Activated CD4-positive, alpha-beta T cell treated with anti-CD3 and anti-CD28 coated beads, Interleukin-2, amount 10 ng/mL, durations not matched to agents 7 days and 5 days (primary cell): ENCODE data around the gene IQSEC3. TPM values are rescaled to one million over a fixed set of nuclear protein-coding genes. Genes with fewer than 3 reads are reported as not detected.

Source experiments
- CTCF ChIA-PET: fragments of 350-600 bp; sonication (Branson Sonifier 250); formaldehyde crosslinking; loops from one replicate; lab custom pipeline; 2021; ENCODE audit warnings: antibody characterized with exemption; lab: Charles Lee
- POLR2A ChIA-PET: fragments of 350-600 bp; sonication (Branson Sonifier 250); formaldehyde crosslinking; loops from one replicate; lab custom pipeline; 2021; ENCODE audit warnings: antibody characterized with exemption; lab: Charles Lee
- DNase-seq: peaks from one replicate; pipeline ENCODE4 v3.0.0-alpha.2; 2020
- H3K27ac Mint-ChIP-seq: one replicate; pipeline ENCODE4 v1.8.0; 2021; ENCODE audit warnings: mild to moderate bottlenecking, moderate library complexity, mixed read lengths
- H3K27me3 Mint-ChIP-seq: one replicate; pipeline ENCODE4 v1.8.0; 2021; ENCODE audit warnings: mixed read lengths
- H3K36me3 Mint-ChIP-seq: one replicate; pipeline ENCODE4 v1.8.0; 2021; ENCODE audit warnings: low read depth, mixed read lengths
- H3K4me1 Mint-ChIP-seq: one replicate; pipeline ENCODE4 v1.8.0; 2021; ENCODE audit warnings: mixed read lengths
- H3K4me3 Mint-ChIP-seq: one replicate; pipeline ENCODE4 v1.8.0; 2021; ENCODE audit warnings: mild to moderate bottlenecking, moderate library complexity, mixed read lengths
- H3K9me3 Mint-ChIP-seq: one replicate; pipeline ENCODE4 v1.8.0; 2021; ENCODE audit warnings: mixed read lengths
- total RNA-seq, 2 experiments: library from RNA; stranded (reverse); gene quantifications; one replicate each; pipeline ENCODE4 v1.2.3, GENCODE V29; 2021

Gene IQSEC3
- total RNA-seq, 2 experiments from 2014 or later: not detected

DNA sequence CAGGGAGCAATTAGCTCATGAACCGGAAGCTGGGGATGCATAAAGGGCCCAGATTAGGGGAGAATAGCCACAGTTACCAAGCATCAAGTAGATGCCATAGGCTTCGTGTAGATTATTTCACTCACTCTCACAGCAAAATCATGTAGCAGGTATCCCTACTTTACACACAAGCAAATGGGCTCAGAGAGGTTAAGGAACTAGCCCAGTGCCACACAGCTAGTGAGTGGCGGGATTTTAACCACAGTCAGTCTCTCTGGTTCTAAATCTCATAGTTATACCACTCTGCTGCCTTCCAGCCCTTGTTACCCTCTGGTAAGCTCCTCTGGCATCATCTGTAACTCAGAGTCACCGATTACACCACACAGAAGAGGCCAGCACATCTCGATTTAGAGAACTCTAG is 49.0 kb downstream of the IQSEC3 start:
- Mint-ChIP-seq H3K36me3 (no peaks in the 10 kb centered on the region), H3K27ac (no peak overlapping the region), H3K27me3 (peaks cover 9% of the 10 kb centered on the region), H3K4me3 (no peak overlapping the region), H3K4me1 (no peaks in the 10 kb centered on the region), H3K9me3 (no peaks in the 10 kb centered on the region)
- no peak for DNase-seq
- CTCF ChIA-PET: no interaction called here
- POLR2A ChIA-PET: no interaction called here

DNA sequence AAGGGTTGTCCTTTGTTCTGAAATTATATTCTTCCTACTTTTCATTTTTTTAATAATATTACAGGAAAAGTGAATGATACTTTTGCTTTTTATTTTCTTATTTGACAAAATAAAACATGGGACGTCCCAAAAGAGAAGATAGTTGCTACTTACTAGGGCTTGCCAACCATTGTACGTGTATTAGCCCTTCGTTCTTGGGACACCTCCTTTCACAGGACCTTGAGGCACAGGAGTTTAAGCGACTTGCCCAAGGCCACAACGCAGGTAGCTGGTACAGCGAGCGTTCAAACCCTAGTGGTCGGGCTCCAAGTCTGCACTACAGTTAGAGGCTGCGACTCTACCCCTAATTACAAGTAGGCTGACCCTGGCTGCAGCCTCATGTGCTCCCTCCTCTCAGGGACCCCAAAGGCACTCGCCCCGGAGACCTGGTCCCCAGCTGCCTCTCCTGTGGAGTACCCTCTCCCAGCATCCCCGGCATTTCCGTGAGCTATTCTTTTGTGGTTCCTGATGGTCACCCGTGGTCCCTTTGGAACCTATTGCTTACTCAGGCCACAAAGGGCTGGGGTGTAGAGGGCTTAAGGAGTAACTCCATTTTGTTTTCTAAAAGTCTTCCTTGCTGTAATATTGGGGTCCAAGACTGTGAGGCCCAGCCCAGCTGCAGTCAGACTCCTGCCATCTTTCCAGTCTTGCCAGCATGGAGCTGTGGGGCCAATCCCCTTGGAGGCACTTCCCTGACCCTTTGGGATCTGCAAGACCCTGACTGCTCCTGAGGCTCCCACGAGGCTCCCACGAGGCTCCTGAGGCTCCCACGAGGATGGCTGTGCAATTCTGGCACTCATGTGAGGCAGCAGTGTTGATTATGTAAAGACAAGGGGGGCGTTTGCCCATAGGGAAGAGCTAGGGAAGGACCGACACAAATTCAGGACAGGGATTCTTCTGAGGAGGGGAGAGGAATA is 49.7 kb downstream of the IQSEC3 start:
- peaks cover 9% of the 10 kb centered on the region for H3K27me3 Mint-ChIP-seq
- no peak for DNase-seq
- H3K27ac Mint-ChIP-seq: no peak overlapping the region
- no peaks in the 10 kb centered on the region for H3K9me3 Mint-ChIP-seq
- H3K4me1 Mint-ChIP-seq: no peaks in the 10 kb centered on the region
- H3K4me3 Mint-ChIP-seq: no peak overlapping the region
- CTCF ChIA-PET: interaction anchor here (0.9 kb wide), 1 partner anchor 10 kb away, joined by 3 read pairs; no protein-coding TSS in a partner anchor
- H3K36me3 Mint-ChIP-seq: no peaks in the 10 kb centered on the region
- POLR2A ChIA-PET: no interaction called here

GRCh38 chr12:117311-117710 is 50.7 kb downstream of the IQSEC3 start:
- peaks cover 5% of the 10 kb centered on the region for H3K27me3 Mint-ChIP-seq
- DNase-seq: no peak
- no peaks in the 10 kb centered on the region for H3K9me3 Mint-ChIP-seq
- ChIA-PET CTCF (interaction anchor here (0.9 kb wide), 1 partner anchor 11 kb away, joined by 3 read pairs; no protein-coding TSS in a partner anchor), POLR2A (no interaction called here)
- H3K4me3 Mint-ChIP-seq: no peak overlapping the region
- H3K36me3 Mint-ChIP-seq: no peaks in the 10 kb centered on the region
- no peaks in the 10 kb centered on the region for H3K4me1 Mint-ChIP-seq
- no peak overlapping the region for H3K27ac Mint-ChIP-seq

GRCh38 chr12:117816-118345 is 51.3 kb downstream of the IQSEC3 start:
- Mint-ChIP-seq H3K27me3 (peaks cover 5% of the 10 kb centered on the region), H3K36me3 (no peaks in the 10 kb centered on the region), H3K4me3 (no peak overlapping the region), H3K9me3 (no peaks in the 10 kb centered on the region), H3K4me1 (no peaks in the 10 kb centered on the region), H3K27ac (no peak overlapping the region)
- ChIA-PET CTCF (no interaction called here), POLR2A (no interaction called here)
- DNase-seq: no peak

GRCh38 chr12:118591-118990 is 52.0 kb downstream of the IQSEC3 start:
- Mint-ChIP-seq H3K4me1 (no peaks in the 10 kb centered on the region), H3K9me3 (no peaks in the 10 kb centered on the region), H3K27me3 (peaks cover 5% of the 10 kb centered on the region), H3K4me3 (no peak overlapping the region), H3K36me3 (no peaks in the 10 kb centered on the region), H3K27ac (no peak overlapping the region)
- ChIA-PET CTCF (no interaction called here), POLR2A (no interaction called here)
- no peak for DNase-seq

GRCh38 chr12:120951-121350 is 54.4 kb downstream of the IQSEC3 start:
- Mint-ChIP-seq H3K27ac (no peak overlapping the region), H3K9me3 (no peaks in the 10 kb centered on the region), H3K27me3 (no peaks in the 10 kb centered on the region), H3K4me1 (no peaks in the 10 kb centered on the region), H3K4me3 (no peak overlapping the region), H3K36me3 (no peaks in the 10 kb centered on the region)
- no peak for DNase-seq
- CTCF ChIA-PET: no interaction called here
- POLR2A ChIA-PET: no interaction called here

DNA sequence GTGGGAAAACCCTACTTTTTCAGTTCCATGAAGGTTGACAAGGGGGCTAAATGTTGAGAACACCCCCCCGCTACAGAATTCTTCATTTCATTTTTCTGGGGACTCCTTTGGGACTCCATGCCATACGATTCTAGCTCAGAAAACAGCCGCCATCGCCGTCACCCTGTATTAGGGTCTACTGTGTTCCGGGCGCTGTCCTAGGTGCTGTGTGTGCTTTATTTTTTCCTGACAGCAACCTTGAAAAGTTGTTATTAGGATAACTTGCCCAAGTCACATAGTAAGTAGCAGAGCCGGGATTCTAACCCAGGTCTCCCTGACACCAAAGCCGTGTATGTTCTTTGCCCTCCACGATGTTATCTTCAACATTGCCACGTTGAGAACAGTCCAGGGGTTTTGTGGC is 55.1 kb downstream of the IQSEC3 start:
- no peak for DNase-seq
- no peak overlapping the region for H3K27ac Mint-ChIP-seq
- no peak overlapping the region for H3K4me3 Mint-ChIP-seq
- ChIA-PET CTCF (no interaction called here), POLR2A (no interaction called here)
- no peaks in the 10 kb centered on the region for H3K36me3 Mint-ChIP-seq
- no peaks in the 10 kb centered on the region for H3K4me1 Mint-ChIP-seq
- H3K9me3 Mint-ChIP-seq: no peaks in the 10 kb centered on the region
- H3K27me3 Mint-ChIP-seq: no peaks in the 10 kb centered on the region

GRCh38 chr12:125075-125474 is 58.5 kb downstream of the IQSEC3 start:
- no peaks in the 10 kb centered on the region for H3K9me3 Mint-ChIP-seq
- H3K36me3 Mint-ChIP-seq: no peaks in the 10 kb centered on the region
- H3K27me3 Mint-ChIP-seq: no peaks in the 10 kb centered on the region
- no peaks in the 10 kb centered on the region for H3K4me1 Mint-ChIP-seq
- H3K4me3 Mint-ChIP-seq: no peak overlapping the region
- no peak overlapping the region for H3K27ac Mint-ChIP-seq
- no peak for DNase-seq
- ChIA-PET POLR2A (no interaction called here), CTCF (no interaction called here)

- ChIA-PET CTCF (no interaction called here), POLR2A (no interaction called here)
Measured at GRCh38 chr12:125566-125965, 59.0 kb downstream of the IQSEC3 start.

GRCh38 chr12:128079-128478 is 61.5 kb downstream of the IQSEC3 start:
- no peak for DNase-seq
- ChIA-PET POLR2A (no interaction called here), CTCF (no interaction called here)
- Mint-ChIP-seq H3K4me1 (no peaks in the 10 kb centered on the region), H3K4me3 (no peak overlapping the region), H3K27me3 (no peaks in the 10 kb centered on the region), H3K36me3 (no peaks in the 10 kb centered on the region), H3K9me3 (no peaks in the 10 kb centered on the region), H3K27ac (no peak overlapping the region)

More at GRCh38 chr12:125566-125965, 59.0 kb downstream of the IQSEC3 start:
- DNase-seq: no peak
- Mint-ChIP-seq H3K9me3 (no peaks in the 10 kb centered on the region), H3K4me1 (no peaks in the 10 kb centered on the region), H3K36me3 (no peaks in the 10 kb centered on the region), H3K27me3 (no peaks in the 10 kb centered on the region), H3K4me3 (no peak overlapping the region), H3K27ac (no peak overlapping the region)

DNA sequence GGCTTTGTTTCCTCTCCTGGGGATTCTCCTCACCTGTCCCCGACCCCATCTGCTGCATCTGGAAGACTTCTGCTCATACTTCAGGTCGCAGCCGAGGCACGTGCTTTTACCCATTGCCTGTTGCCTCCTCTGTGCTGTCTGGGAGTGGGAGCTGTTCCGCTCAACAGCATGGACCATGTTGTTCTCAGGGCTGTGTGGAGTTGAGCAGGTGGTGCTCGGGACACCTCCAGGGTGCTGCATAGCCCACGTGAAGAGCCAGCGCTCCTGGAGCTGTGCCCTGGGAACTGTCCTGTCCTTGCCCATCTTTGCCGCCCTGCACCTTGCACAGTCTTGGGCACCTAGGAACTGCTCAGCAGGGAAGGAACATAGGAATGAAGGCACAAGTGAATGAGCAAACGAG is 62.4 kb downstream of the IQSEC3 start:
- DNase-seq: no peak
- CTCF ChIA-PET: no interaction called here
- POLR2A ChIA-PET: no interaction called here
- H3K4me1 Mint-ChIP-seq: no peaks in the 10 kb centered on the region
- no peak overlapping the region for H3K27ac Mint-ChIP-seq
- no peaks in the 10 kb centered on the region for H3K9me3 Mint-ChIP-seq
- H3K27me3 Mint-ChIP-seq: no peaks in the 10 kb centered on the region
- no peaks in the 10 kb centered on the region for H3K36me3 Mint-ChIP-seq
- no peak overlapping the region for H3K4me3 Mint-ChIP-seq

DNA sequence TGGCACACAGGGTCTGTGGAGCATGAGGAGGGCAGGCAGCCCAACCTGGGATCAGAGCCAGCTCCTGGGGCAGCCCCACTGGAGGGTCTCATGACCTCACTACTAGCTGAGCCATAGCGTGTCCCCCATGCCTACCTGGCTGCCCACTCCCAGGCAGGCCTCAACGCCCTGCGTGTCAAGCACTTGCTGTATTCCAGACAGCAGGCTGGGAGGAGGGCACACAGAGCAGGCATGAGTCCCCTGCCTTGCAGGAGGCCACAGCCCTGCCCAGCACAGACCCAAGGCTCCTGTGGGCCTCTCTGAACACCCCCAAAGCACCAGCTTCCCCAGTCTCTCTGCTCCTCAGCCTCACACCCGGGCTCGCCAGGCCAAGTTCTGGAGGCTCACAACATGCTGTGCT is 64.0 kb downstream of the IQSEC3 start:
- Mint-ChIP-seq H3K4me1 (no peaks in the 10 kb centered on the region), H3K27ac (no peak overlapping the region), H3K4me3 (no peak overlapping the region), H3K9me3 (no peaks in the 10 kb centered on the region), H3K27me3 (no peaks in the 10 kb centered on the region), H3K36me3 (no peaks in the 10 kb centered on the region)
- ChIA-PET POLR2A (no interaction called here), CTCF (no interaction called here)
- no peak for DNase-seq

DNA sequence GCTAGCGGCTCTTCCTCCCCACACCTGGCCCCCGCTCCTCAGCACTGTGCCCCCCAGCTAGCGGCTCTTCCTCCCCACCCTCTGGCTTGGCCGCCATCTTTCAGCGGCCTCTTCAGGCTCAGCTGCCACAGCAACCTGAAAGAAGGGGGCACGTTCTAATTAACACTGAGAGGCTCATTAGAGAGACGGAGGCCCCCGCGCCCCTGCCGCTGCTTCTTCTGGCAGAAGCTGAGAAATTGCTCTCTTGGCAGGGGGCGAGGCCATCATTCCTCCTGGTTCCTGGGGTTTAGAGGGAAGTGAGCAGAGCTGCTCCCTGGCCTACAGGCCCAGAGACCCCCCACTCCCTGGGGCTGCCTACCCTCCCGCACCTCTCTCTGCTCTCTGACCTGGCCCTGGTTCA is 64.4 kb downstream of the IQSEC3 start:
- Mint-ChIP-seq H3K4me3 (no peak overlapping the region), H3K4me1 (no peaks in the 10 kb centered on the region), H3K36me3 (no peaks in the 10 kb centered on the region), H3K27me3 (no peaks in the 10 kb centered on the region), H3K9me3 (no peaks in the 10 kb centered on the region), H3K27ac (no peak overlapping the region)
- ChIA-PET CTCF (no interaction called here), POLR2A (no interaction called here)
- DNase-seq: no peak
